ENCODE data around the gene PDE8A.

- TF ChIP-seq GATA3 (IDR thresholded peaks at IDR 0.05; ENCODE audit: low read depth, low read length): no peak
- TF ChIP-seq GATA2 (IDR thresholded peaks at IDR 0.05; ENCODE audit: low read depth, low read length): no peak
Observed at GRCh38 chr15:85179700-85180099, 198.0 kb downstream of the PDE8A start.
